Measurements from ENCODE around the gene HOXA11.

HOXA11 gene

DNA sequence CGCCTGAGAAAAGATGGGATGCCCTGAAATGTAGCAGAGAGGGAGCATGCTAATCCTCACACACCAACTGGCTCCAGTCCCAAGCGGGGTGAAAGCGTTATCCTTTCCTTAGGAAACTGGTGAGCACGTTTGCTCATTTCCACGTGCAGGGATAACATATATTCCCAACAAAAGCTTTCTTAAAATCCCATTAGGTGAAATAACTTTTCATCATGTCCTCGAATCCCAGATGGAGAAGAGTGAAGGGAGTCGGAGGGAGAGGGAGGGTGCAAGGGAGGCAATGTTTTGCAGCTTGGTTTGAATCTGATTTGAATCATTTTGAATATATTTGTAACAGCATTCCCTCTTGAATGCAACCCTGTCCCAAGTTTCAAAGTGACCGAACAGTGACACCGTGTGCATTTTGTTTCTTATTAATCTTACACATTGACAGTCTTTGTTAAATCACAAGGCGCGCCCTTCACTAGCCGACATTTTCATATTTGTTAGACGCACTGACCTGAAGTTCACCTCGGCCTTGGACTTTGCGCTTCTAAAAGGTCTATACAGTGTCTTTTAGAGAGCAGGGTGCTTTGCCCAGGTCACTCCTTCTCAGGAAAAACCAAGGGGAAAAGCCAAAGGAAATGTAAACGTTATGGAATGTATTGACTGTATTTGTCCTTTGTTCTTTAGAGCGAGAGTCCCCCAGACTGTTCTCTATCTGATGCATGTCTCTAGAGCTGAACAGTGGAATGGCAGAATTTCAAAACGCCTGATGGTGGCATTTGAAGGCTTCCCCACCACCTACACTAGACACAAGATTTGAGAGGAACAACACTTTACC is 51.4 kb downstream of the HOXA11 start:
- no peak for DNase-seq (ENCODE audit: low read depth)

DNA sequence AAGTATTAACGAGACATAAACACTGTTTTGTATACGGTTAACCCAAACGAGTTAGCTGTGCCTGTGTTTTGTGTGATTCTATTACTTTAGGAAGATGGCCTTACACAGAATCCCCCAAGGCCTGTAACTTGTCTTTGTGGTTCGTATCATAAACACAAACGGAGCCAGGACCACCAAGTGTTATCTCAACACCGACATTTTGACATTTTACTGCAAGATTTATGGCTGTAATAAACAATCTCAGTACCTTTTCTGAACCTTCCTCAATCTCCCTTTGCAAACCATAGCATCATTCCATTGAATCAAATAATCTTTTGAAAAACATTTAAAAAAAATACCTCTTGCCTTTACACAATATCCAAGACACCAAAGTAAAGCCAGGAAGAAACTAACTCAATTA is 52.1 kb downstream of the HOXA11 start:
- no peak for DNase-seq (ENCODE audit: low read depth)

GRCh38 chr7:27132214-27132613 is 52.8 kb downstream of the HOXA11 start:
- DNase-seq (ENCODE audit: low read depth) = no peak

DNA sequence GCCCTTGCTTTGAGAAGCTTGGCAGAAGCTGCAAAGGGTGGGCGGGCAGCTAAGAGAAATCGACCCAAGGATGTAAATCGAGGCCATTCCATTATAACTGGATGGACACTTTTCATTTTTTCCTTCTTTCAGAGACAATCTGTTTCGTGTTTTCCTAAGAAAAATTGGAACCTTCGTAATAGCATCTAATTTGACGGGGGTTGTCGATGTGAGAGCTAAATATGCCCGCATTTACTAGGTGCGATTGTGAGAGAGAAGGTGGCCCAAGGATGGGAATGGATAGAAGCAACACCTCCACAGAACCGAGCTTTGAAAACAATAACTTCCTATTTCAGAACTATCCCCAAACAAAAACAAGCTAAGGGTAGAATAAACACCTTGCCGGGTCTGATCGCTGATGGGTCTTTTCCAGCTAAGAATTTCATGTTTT is 53.6 kb downstream of the HOXA11 start:
- no peak for DNase-seq (ENCODE audit: low read depth)
